Endothelial cell (in vitro differentiated cells): ENCODE results near the gene KCNH4. TPM values are rescaled to one million over a fixed set of nuclear protein-coding genes. Genes with fewer than 3 reads are reported as not detected.

Source experiments
- DNase-seq: peaks from one replicate; pipeline ENCODE4 v3.0.0; 2021; ENCODE audit warnings: low spot score
- H3K27ac Mint-ChIP-seq: one replicate; pipeline ENCODE4 v1.8.0; 2021; ENCODE audit warnings: mixed read lengths, inconsistent platforms; ENCODE audit not compliant: unreplicated experiment
- H3K27me3 Mint-ChIP-seq: one replicate; pipeline ENCODE4 v1.8.0; 2021; ENCODE audit warnings: mild to moderate bottlenecking, moderate library complexity, mixed read lengths, inconsistent platforms; ENCODE audit not compliant: unreplicated experiment
- H3K36me3 Mint-ChIP-seq: one replicate; pipeline ENCODE4 v1.8.0; 2021; ENCODE audit warnings: mild to moderate bottlenecking, low read depth, mixed read lengths, inconsistent platforms; ENCODE audit not compliant: unreplicated experiment
- H3K4me1 Mint-ChIP-seq: one replicate; pipeline ENCODE4 v1.8.0; 2021; ENCODE audit warnings: mild to moderate bottlenecking, mixed read lengths, inconsistent platforms; ENCODE audit not compliant: unreplicated experiment
- H3K4me3 Mint-ChIP-seq: one replicate; pipeline ENCODE4 v1.8.0; 2021; ENCODE audit warnings: mild to moderate bottlenecking, mixed read lengths, inconsistent platforms; ENCODE audit not compliant: unreplicated experiment
- H3K9me3 Mint-ChIP-seq: one replicate; pipeline ENCODE4 v1.8.0; 2021; ENCODE audit warnings: mixed read lengths, inconsistent platforms; ENCODE audit not compliant: unreplicated experiment
- CTCF ChIP-seq: fragments of 200-600 bp; sonication (generic); IDR thresholded peaks from one replicate; pipeline ENCODE4 v1.5.0; 2021; ENCODE audit warnings: antibody characterized with exemption; ENCODE audit not compliant: unreplicated experiment
- long read RNA-seq: library from polyadenylated mRNA; unstranded; transcript quantifications from one replicate; pipeline ENCODE4 v2.0.0, GENCODE V29; 2020; ENCODE audit not compliant: unreplicated experiment
- total RNA-seq: library from RNA; stranded (reverse); fragmentation: NEBNext Ultra II Directional; extraction: Animal tissue kit (Norgen Biotek cat#: 25700); gene quantifications from one replicate; pipeline ENCODE4 v1.2.1, GENCODE V29; 2021; ENCODE audit not compliant: unreplicated experiment

Gene KCNH4
- total RNA-seq, result 0.08 TPM
- long read RNA-seq, result 0 reads

GRCh38 chr17:42180922-42181850 lies at the start of gene KCNH4:
TSS of gene KCNH4 (minus strand) at chr17:42181142. CDS start at chr17:42180945, 197 bp downstream.
- no peak within 1 kb of the TSS for H3K27ac Mint-ChIP-seq
- peak; percentile 63 for DNase-seq
- H3K36me3 Mint-ChIP-seq, result no peaks in the 10 kb centered on the region
- H3K9me3 Mint-ChIP-seq, result no peaks in the 10 kb centered on the region
- peaks cover 15% of the 10 kb centered on the region for H3K27me3 Mint-ChIP-seq
- H3K4me1 Mint-ChIP-seq, result peaks cover 27% of the 10 kb centered on the region
- TF ChIP-seq CTCF, result no peak
- no peak within 1 kb of the TSS for H3K4me3 Mint-ChIP-seq

- no peaks in the 10 kb centered on the region for H3K36me3 Mint-ChIP-seq
- H3K9me3 Mint-ChIP-seq, result no peaks in the 10 kb centered on the region
- no peak for TF ChIP-seq CTCF
- no peaks in the 10 kb centered on the region for H3K27me3 Mint-ChIP-seq
- H3K4me1 Mint-ChIP-seq, result peaks cover 19% of the 10 kb centered on the region
- no peak for DNase-seq
- H3K27ac Mint-ChIP-seq, result no peak overlapping the region
- no peak overlapping the region for H3K4me3 Mint-ChIP-seq
Measured at GRCh38 chr17:42230225-42230624, 49.3 kb upstream of the KCNH4 start.

- Mint-ChIP-seq H3K36me3 (peaks cover 11% of the 10 kb centered on the region), H3K27me3 (no peaks in the 10 kb centered on the region), H3K4me1 (peaks cover 19% of the 10 kb centered on the region), H3K27ac (peak overlapping the region; percentile 67), H3K4me3 (no peak overlapping the region), H3K9me3 (no peaks in the 10 kb centered on the region)
- DNase-seq, result no peak
- no peak for TF ChIP-seq CTCF
Measured at GRCh38 chr17:42227849-42228700, 47.1 kb upstream of the KCNH4 start.

- no peaks in the 10 kb centered on the region for H3K9me3 Mint-ChIP-seq
- H3K27ac Mint-ChIP-seq, result no peak overlapping the region
- H3K4me1 Mint-ChIP-seq, result peaks cover 22% of the 10 kb centered on the region
- no peak for DNase-seq
- peaks cover 2% of the 10 kb centered on the region for H3K27me3 Mint-ChIP-seq
- H3K36me3 Mint-ChIP-seq, result peaks cover 20% of the 10 kb centered on the region
- no peak for TF ChIP-seq CTCF
- H3K4me3 Mint-ChIP-seq, result no peak overlapping the region
Measured at GRCh38 chr17:42225646-42226045, 44.7 kb upstream of the KCNH4 start.
